22Rv1 (cell line): Measurements from ENCODE around the gene AKAP6.

ENCODE experiments used
- H3K27ac ChIP-seq: fragments of 450-650 bp; 2 replicates; pipeline ENCODE4 v1.5.1; 2017
- ZFX ChIP-seq: fragments of 450-650 bp; IDR thresholded peaks from 2 replicates; pipeline ENCODE4 v1.6.1; 2017; ENCODE audit warnings: antibody characterized with exemption, borderline replicate concordance
- TF ChIP-seq, protein P1 (sequence below): fragments of 450-650 bp; IDR thresholded peaks from 2 replicates; pipeline ENCODE4 v1.5.1; 2017; ENCODE audit warnings: mild to moderate bottlenecking

Gene AKAP6

DNA sequence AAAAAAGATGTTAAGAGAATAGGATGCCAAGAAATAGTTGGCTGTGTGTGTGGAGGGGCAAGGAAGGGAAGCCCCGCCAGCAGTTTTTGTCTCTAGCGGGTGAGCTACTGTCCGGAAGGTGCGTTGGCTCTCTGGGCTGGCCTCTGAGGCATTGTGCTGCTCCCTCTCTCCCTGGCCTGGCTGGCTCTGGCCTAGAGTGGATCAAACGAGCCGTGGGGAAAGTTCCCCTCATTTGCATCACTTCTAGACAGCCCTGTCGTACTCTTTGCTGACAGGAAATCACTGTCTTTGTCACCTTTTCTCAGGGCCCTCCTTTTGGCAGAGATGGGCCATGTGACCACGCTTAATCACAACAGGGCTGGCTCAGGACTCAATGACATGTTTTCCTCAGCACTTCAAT is 373.5 kb downstream of the AKAP6 start:
- H3K27ac ChIP-seq, result no peak overlapping the region
- TF ChIP-seq, protein P1, sequence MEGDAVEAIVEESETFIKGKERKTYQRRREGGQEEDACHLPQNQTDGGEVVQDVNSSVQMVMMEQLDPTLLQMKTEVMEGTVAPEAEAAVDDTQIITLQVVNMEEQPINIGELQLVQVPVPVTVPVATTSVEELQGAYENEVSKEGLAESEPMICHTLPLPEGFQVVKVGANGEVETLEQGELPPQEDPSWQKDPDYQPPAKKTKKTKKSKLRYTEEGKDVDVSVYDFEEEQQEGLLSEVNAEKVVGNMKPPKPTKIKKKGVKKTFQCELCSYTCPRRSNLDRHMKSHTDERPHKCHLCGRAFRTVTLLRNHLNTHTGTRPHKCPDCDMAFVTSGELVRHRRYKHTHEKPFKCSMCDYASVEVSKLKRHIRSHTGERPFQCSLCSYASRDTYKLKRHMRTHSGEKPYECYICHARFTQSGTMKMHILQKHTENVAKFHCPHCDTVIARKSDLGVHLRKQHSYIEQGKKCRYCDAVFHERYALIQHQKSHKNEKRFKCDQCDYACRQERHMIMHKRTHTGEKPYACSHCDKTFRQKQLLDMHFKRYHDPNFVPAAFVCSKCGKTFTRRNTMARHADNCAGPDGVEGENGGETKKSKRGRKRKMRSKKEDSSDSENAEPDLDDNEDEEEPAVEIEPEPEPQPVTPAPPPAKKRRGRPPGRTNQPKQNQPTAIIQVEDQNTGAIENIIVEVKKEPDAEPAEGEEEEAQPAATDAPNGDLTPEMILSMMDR, result no peak
- TF ChIP-seq ZFX, result no peak

DNA sequence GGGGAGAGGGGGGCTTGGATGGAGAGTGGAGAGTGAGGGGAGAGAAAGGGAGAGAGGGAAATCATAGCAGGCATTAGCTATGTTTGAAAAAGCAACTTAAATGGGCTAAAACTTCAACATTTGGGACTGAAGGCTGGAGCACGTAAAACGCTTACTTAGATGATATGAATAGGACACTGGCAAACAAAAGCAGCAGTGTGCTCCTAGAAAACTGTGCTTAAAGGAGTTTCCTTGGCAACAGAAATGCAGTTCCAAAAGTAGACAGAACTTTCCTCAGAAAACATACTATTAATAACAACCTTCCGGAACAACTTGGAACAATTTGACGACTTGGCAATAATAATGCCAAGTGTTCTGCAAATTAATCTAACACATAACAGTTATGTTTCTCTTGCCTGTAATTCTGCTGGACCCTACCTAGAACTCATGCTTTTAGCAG is 374.1 kb downstream of the AKAP6 start:
- no peak overlapping the region for H3K27ac ChIP-seq
- TF ChIP-seq, protein P1, result no peak
- TF ChIP-seq ZFX, result no peak

DNA sequence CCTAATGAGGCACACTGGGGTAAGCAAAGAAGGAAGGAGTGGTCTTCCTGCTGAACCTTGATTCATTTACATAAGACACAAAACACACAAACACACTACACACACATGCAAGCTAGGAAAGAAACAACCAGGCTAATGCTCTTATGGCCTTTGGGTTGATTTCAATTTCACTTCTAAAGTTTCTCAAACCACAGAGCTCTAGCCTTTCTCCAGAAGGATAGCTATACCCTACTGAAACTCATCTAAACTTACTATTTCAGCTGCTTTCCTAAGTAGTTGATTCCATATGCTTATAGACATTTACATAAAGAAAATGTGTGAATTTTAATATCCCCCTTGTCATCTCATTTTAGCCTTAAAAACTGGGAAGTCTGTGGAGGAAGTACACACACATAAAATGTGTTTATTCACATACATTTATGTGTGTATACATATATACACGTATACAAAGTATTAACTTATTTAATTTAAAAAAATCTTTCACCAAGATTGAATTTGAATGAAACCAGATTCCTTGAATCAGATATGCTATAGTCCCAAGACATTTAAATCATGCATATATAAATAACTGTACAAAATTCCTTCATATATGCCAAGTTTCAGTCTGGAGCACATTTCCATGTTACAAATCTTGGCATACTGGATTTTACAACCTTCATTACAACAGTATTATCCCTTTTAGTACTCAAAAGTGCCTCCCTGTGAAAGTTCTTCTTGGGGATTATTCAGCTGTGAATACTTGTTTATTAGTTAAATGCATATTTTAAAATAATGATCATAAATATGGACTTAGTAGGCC is 377.8 kb downstream of the AKAP6 start:
- no peak overlapping the region for H3K27ac ChIP-seq
- TF ChIP-seq, protein P1, result no peak

DNA sequence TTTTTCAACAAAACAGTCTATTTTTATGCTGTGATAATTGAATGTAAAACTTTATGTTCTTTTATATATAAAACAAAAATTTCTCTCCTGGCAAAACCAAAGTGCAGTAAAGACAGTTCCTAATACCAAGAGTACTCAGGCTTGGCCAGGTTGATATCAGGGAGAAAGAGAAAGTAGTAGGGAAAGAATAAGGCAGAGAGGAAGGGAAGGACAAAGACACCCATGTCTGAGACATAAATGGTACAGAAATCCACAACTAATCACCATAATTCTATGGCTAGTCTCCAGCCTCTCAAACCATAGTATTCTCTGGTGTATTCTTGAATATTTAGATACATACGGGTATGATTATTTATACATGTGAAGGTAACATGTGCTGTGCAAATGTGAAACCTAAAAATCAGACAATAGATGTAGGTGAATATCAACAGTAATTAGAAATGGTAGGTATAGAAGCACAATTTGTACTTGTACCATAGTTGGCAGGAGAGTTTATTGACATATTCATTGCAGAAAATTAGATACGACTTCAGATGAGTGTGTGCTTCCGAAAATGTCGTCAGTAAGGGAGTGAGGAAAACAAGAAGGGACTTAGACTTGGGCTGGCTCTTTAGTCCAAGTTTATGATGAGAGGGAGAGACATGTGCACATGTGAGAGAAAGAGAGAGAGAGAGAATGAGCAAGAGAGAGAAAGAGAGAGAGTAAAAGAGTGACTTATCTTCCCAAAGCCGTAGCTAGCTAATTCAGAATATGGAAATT is 378.8 kb downstream of the AKAP6 start:
- TF ChIP-seq, protein P1, result no peak
- TF ChIP-seq ZFX, result no peak

DNA sequence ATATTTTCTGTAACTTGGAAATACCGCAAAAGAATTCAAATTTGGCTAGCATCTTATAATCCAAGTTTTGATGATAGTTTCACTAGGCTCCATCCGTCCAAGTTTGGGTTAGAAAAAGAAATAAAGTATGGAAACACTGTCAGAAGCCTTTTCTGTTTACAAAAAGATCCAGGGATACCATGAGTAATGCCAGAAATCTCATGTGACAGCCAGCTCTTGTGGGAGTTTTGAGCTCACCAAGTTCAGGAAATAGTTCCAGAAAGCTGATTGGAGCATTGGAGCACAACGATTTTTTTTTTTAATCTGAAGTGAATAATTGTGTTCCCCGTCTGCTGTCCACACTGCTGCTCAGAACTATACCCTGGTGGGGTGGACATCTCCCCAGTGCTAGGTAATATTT is 379.9 kb downstream of the AKAP6 start:
- TF ChIP-seq, protein P1, result no peak
- TF ChIP-seq ZFX, result no peak
- H3K27ac ChIP-seq, result no peak overlapping the region

More for the DNA sequence above, 378.8 kb downstream of the AKAP6 start:
- H3K27ac ChIP-seq, result no peak overlapping the region

DNA sequence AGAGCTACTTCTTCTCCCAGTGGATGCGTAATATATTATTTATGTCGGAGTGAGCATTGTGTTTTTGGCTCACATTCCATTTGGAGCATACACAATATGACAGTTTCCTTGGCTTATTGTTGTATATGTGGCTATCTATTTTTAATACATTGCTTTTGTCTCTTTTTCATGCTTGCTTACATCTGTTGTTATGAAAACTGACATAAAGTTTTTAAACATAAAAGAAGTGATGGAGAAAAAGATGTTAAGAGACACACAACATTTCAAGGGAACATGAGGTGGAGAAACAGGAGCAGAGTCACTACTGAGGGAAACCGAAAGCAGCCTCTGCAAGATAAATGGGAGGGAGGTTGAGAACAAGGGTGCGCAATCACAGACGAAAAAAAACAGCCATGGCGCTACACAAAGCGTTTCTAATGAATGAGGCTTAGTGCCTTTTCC is 381.2 kb downstream of the AKAP6 start:
- TF ChIP-seq ZFX, result no peak
- TF ChIP-seq, protein P1, result no peak
- H3K27ac ChIP-seq, result no peak overlapping the region
